IMR-90 (cell line): ENCODE results near the gene AMFR. TPM values are rescaled to one million over a fixed set of nuclear protein-coding genes. Genes with fewer than 3 reads are reported as not detected.
"Not testable (repeated sequence)": the region's sequence is repeated elsewhere in the genome, so short reads cannot be mapped to it uniquely, and the experiment has no call there.

Experiments used
- ATAC-seq: fragments of 200-7000 bp; cut with Tn5 transposase; 2 replicates; pipeline ENCODE4 v1.9.1; 2020; ENCODE audit warnings: low read depth, mild to moderate bottlenecking, moderate library complexity
- BruUV-seq: library from RNA; stranded (reverse); fragments of 400-500 nt; replicated peaks from 2 replicates; lab custom pipeline; 2021; lab: Mats Ljungman, UMichigan
- CTCF ChIA-PET: fragments of 300-600 bp; formaldehyde crosslinking; extraction: SDS; loops from one replicate; lab custom pipeline; 2021; ENCODE audit warnings: antibody characterized with exemption; lab: Yijun Ruan, JAX
- POLR2A ChIA-PET: fragments of 300-600 bp; sonication (Branson Sonifier 250); formaldehyde crosslinking; loops from one replicate; lab custom pipeline; 2022; ENCODE audit warnings: antibody characterized with exemption; ENCODE audit not compliant: unreplicated experiment; lab: Charles Lee
- DNase-seq: peaks from one replicate; pipeline ENCODE4 v3.0.0; 2013
- H2AFZ ChIP-seq: replicated peaks from 2 replicates; pipeline ENCODE3; 2013; ENCODE audit warnings: low read length, mild to moderate bottlenecking; ENCODE audit not compliant: poor library complexity
- H2AK5ac ChIP-seq: 2 replicates; pipeline ENCODE4 v1.6.1; 2013; ENCODE audit warnings: low read depth, low read length, inconsistent platforms
- H2AK9ac ChIP-seq: replicated peaks from 2 replicates; pipeline ENCODE3; 2013; ENCODE audit warnings: mild to moderate bottlenecking, low read depth, low read length, moderate library complexity; ENCODE audit not compliant: poor library complexity
- H2BK120ac ChIP-seq: 2 replicates; pipeline ENCODE4 v1.6.1; 2013; ENCODE audit warnings: low read depth, low read length, inconsistent platforms
- H2BK15ac ChIP-seq: 3 replicates; pipeline ENCODE4 v1.6.1; 2013; ENCODE audit warnings: low read depth, low read length, inconsistent platforms
- H2BK20ac ChIP-seq: 2 replicates; pipeline ENCODE4 v1.6.1; 2013; ENCODE audit warnings: low read depth, mild to moderate bottlenecking, inconsistent platforms, low read length, moderate library complexity
- H2BK5ac ChIP-seq: 2 replicates; pipeline ENCODE4 v1.6.1; 2013; ENCODE audit warnings: mild to moderate bottlenecking, low read depth, low read length, inconsistent platforms; ENCODE audit not compliant: poor library complexity, severe bottlenecking
- H3K14ac ChIP-seq: replicated peaks from 2 replicates; pipeline ENCODE4 v1.6.1; 2013; ENCODE audit warnings: low read depth, low read length, inconsistent platforms
- H3K18ac ChIP-seq: 2 replicates; pipeline ENCODE4 v1.6.1; 2013; ENCODE audit warnings: low read depth, low read length, control low read depth
- H3K23ac ChIP-seq: 2 replicates; pipeline ENCODE4 v1.6.1; 2013; ENCODE audit warnings: low read depth, low read length, inconsistent platforms
- H3K27ac ChIP-seq: 2 replicates; pipeline ENCODE4 v1.5.1; 2013; ENCODE audit warnings: mild to moderate bottlenecking, control low read depth, low read length; ENCODE audit not compliant: insufficient read depth
- H3K27me3 ChIP-seq: 2 replicates; pipeline ENCODE4 v1.6.1; 2013; ENCODE audit warnings: low read length; ENCODE audit not compliant: control insufficient read depth, insufficient read depth
- H3K36me3 ChIP-seq: 2 replicates; pipeline ENCODE4 v1.6.1; 2013; ENCODE audit warnings: low read length, mixed read lengths; ENCODE audit not compliant: control insufficient read depth, insufficient read depth
- H3K4ac ChIP-seq: 2 replicates; pipeline ENCODE4 v1.6.1; 2013; ENCODE audit warnings: low read depth, low read length, inconsistent platforms
- H3K4me1 ChIP-seq: 2 replicates; pipeline ENCODE4 v1.6.1; 2013; ENCODE audit warnings: low read length, mixed read lengths; ENCODE audit not compliant: control insufficient read depth, insufficient read depth
- H3K4me2 ChIP-seq: 2 replicates; pipeline ENCODE4 v1.6.1; 2013; ENCODE audit warnings: low read depth, mild to moderate bottlenecking, control low read depth, low read length, moderate library complexity
- H3K4me3 ChIP-seq: 2 replicates; pipeline ENCODE4 v1.5.1; 2013; ENCODE audit warnings: low read depth, mild to moderate bottlenecking, control low read depth, low read length, moderate library complexity; ENCODE audit not compliant: insufficient read depth
- H3K56ac ChIP-seq: 2 replicates; pipeline ENCODE4 v1.6.1; 2013; ENCODE audit warnings: low read length, inconsistent platforms; ENCODE audit not compliant: insufficient read depth; ENCODE audit errors: extremely low read depth
- H3K79me1 ChIP-seq, 2 experiments: 2 replicates each; pipeline ENCODE4 v1.6.1; 2013; ENCODE audit warnings: low read length in 2 of 2, inconsistent platforms in 1 of 2, low read depth in 1 of 2
- H3K9ac ChIP-seq: 2 replicates; pipeline ENCODE4 v1.6.1; 2013; ENCODE audit warnings: low read depth, low read length, control low read depth
- H3K9me1 ChIP-seq: 2 replicates; pipeline ENCODE4 v1.6.1; 2013; ENCODE audit warnings: low read length, inconsistent platforms; ENCODE audit not compliant: insufficient read depth
- H3K9me3 ChIP-seq: 2 replicates; pipeline ENCODE4 v1.6.1; 2013; ENCODE audit warnings: low read length; ENCODE audit not compliant: control insufficient read depth, insufficient read depth
- H4K20me1 ChIP-seq: 2 replicates; pipeline ENCODE4 v1.6.1; 2013; ENCODE audit warnings: low read length, inconsistent platforms; ENCODE audit not compliant: insufficient read depth
- H4K5ac ChIP-seq: 2 replicates; pipeline ENCODE4 v1.6.1; 2013; ENCODE audit warnings: mild to moderate bottlenecking, low read depth, low read length, control low read depth
- H4K8ac ChIP-seq, 2 experiments: 2 replicates each; pipeline ENCODE4 v1.6.1; 2013; ENCODE audit warnings: low read depth in 2 of 2, low read length in 2 of 2, control low read depth in 1 of 2, inconsistent platforms in 1 of 2
- H4K91ac ChIP-seq: 2 replicates; pipeline ENCODE4 v1.6.1; 2013; ENCODE audit warnings: low read depth, low read length, inconsistent platforms; ENCODE audit not compliant: insufficient read depth
- WGBS, 2 experiments: methylation state at CpG; one replicate each; pipeline versions ENCODE4 v1.1.5 to v1.1.7; 2013; ENCODE audit warnings: missing lambda C conversion rate in 2 of 2; ENCODE audit not compliant: insufficient read length in 1 of 2; ENCODE audit errors: extremely low coverage in 2 of 2; 5-methylcytosine and 5-hydroxymethylcytosine counted together
- dilution Hi-C: fragments of 300-500 bp; cut with HindIII; formaldehyde crosslinking; loops from one replicate; pipeline ENCODE4 v1.14.3; 2018; ENCODE audit warnings: low sequenced_read_pairs; ENCODE audit not compliant: unreplicated experiment
- in situ Hi-C: fragments of 300-500 bp; cut with MboI; formaldehyde crosslinking; loops from 3 replicates; pipeline ENCODE4 v1.14.3; 2019; ENCODE audit warnings: low sequenced_read_pairs, inconsistent platforms, mixed read lengths
- intact Hi-C: fragments of 100-400 bp; cut with micrococcal nuclease; formaldehyde crosslinking; loops from 2 replicates; pipeline ENCODE4 v1.10.0; 2022
- polyA plus RNA-seq, 3 experiments: library from polyadenylated mRNA; depleted of rRNA; stranded (reverse); fragments of >200 nt; gene quantifications; 2 replicates each; pipeline ENCODE4 v1.2.3, GENCODE V29; 2012; ENCODE audit warnings: low replicate concordance in 1 of 3
- total RNA-seq: library from RNA; depleted of rRNA; stranded (reverse); fragments of >200 nt; gene quantifications from 2 replicates; pipeline ENCODE4 v1.2.3, GENCODE V29; 2012

The AMFR gene
- total and polyA plus RNA-seq, 2 of the 4 experiments (the other 2 are of a cell fraction): 60.7 to 216 TPM

- DNase-seq, H3K23ac ChIP-seq, H3K18ac ChIP-seq, H2BK15ac ChIP-seq, H4K5ac ChIP-seq, H3K27me3 ChIP-seq, H3K4me1 ChIP-seq, H3K9ac ChIP-seq, BruUV-seq, H2AK9ac ChIP-seq, H4K20me1 ChIP-seq, H3K4ac ChIP-seq, H3K56ac ChIP-seq, H3K4me2 ChIP-seq, H2BK20ac ChIP-seq, H4K91ac ChIP-seq, dilution Hi-C loops, H4K8ac ChIP-seq, in situ Hi-C loops, H2BK5ac ChIP-seq, H3K9me3 ChIP-seq, CTCF ChIA-PET, POLR2A ChIA-PET, H3K9me1 ChIP-seq, intact Hi-C loops, H2AFZ ChIP-seq, H3K27ac ChIP-seq, ATAC-seq, H3K4me3 ChIP-seq, H2AK5ac ChIP-seq, H3K14ac ChIP-seq, H2BK120ac ChIP-seq: not testable (repeated sequence)
- Histone ChIP-seq H3K79me1 (peaks cover 27 to 32% of the 10 kb centered on the region in 2 experiments), H3K36me3 (peaks cover 23% of the 10 kb centered on the region)
- WGBS, 2 experiments: no CpG with 5 or more reads among the region's 6 CpGs
These were observed 46.3 kb downstream of the AMFR start for GRCh38 chr16:56379044-56379443.

- BruUV-seq, H4K91ac ChIP-seq, H2BK15ac ChIP-seq, DNase-seq, H2AK9ac ChIP-seq, intact Hi-C loops, H2AFZ ChIP-seq, H3K9me1 ChIP-seq, H3K4me2 ChIP-seq, H2BK20ac ChIP-seq, H3K4me3 ChIP-seq, H3K23ac ChIP-seq, H3K4me1 ChIP-seq, H3K14ac ChIP-seq, dilution Hi-C loops, H2BK5ac ChIP-seq, in situ Hi-C loops, H3K4ac ChIP-seq, CTCF ChIA-PET, H4K20me1 ChIP-seq, H3K9ac ChIP-seq, POLR2A ChIA-PET, H3K18ac ChIP-seq, H3K56ac ChIP-seq, H3K9me3 ChIP-seq, H4K5ac ChIP-seq, H3K27me3 ChIP-seq, H2AK5ac ChIP-seq, H2BK120ac ChIP-seq, H3K27ac ChIP-seq, H4K8ac ChIP-seq, ATAC-seq: not testable (repeated sequence)
- no CpG with 5 or more reads among the region's 6 CpGs for WGBS, 2 experiments
- peaks cover 32 to 57% of the 10 kb centered on the region in 2 experiments for H3K79me1 ChIP-seq
- H3K36me3 ChIP-seq: peaks cover 16% of the 10 kb centered on the region
These were observed 49.6 kb downstream of the AMFR start for GRCh38 chr16:56375792-56376191.
